HT1080 (cell line): ENCODE data around the gene IL1B. TPM values are rescaled to one million over a fixed set of nuclear protein-coding genes. Genes with fewer than 3 reads are reported as not detected.
"Not testable (repeated sequence)": the region's sequence is repeated elsewhere in the genome, so short reads cannot be mapped to it uniquely, and the experiment has no call there.

Experiments
- DNase-seq: peaks from one replicate; pipeline ENCODE4 v3.0.0-alpha.2; 2015; ENCODE audit warnings: low read depth
- polyA plus RNA-seq, 2 experiments: library from polyadenylated mRNA; depleted of rRNA; stranded (reverse); fragments of >200 nt; gene quantifications; 2 replicates each; pipeline ENCODE4 v1.2.3, GENCODE V29; 2015
- total RNA-seq: library from RNA; depleted of rRNA; stranded (reverse); fragments of >200 nt; shearing (Covaris generic); gene quantifications from 2 replicates; pipeline ENCODE4 v1.2.3, GENCODE V29; 2014; rRNA removed

IL1B gene
- total RNA-seq: 4.1 and 9.5 TPM in 2 replicates
- 86.0 and 107 TPM in 2 replicates for polyA plus RNA-seq (2015; cell fraction: cytosol; rRNA removed)
- polyA plus RNA-seq (2015; cell fraction: nucleus; rRNA removed): 125 and 137 TPM in 2 replicates

DNA sequence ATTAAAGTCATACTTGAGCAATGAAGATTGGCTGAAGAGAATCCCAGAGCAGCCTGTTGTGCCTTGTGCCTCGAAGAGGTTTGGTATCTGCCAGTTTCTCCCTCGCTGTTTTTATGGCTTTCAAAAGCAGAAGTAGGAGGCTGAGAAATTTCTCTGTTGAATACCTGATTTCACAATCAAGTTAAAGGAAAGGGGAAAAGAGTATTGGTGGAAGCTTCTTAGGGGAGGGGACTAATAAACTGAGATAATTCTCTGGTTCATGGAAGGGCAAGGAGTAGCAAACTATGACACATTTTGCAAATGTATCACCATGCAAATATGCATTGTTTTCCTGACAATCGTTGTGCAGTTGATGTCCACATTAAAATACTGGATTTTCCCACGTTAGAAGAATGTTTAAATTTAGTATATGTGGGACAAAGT lies at the start of gene IL1B:
Gene IL1B (minus strand): TSS at position 85 of the 423 bp plus-strand sequence. CDS start 550 bp downstream, outside the sequence.
- DNase-seq: peak; percentile 81

DNA sequence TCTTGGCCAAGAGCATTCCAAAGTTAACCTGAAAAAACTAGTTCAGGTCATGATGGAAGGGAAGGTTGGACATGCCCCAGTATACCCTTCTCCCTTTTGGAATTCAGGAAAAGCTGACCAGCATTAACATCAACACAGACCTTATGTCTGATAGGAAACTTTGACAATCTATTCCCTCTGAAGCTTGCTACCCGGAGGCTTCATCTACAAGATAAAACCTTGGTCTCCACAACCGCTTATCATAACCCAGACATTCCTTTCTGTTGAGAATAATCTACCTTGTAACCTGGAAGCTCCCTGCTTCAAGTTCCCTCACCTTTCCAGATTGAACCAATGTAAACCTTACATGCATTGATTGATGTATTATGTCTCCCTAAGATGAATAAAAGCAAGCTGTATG lies 49.7 kb upstream of the IL1B start:
- no peak for DNase-seq

DNA sequence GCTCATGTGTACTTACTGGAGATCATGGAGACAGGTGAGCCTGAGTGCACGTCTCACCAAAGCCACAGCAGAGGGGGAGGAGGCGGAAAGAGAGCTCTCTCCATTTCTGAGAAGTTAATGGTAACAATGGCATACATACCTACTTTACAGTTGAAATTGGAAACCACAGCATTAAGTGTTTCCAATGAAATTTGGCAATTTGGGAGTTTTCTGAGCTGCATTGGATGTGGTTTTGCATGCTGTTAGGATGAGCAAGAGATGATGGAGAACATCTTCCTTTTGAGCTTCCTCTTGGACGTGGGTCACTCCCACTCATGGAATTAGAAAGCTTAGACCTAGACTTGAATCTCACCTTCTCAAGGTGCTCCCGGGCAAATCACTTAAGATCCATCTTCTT lies 48.9 kb upstream of the IL1B start:
- DNase-seq: no peak

DNA sequence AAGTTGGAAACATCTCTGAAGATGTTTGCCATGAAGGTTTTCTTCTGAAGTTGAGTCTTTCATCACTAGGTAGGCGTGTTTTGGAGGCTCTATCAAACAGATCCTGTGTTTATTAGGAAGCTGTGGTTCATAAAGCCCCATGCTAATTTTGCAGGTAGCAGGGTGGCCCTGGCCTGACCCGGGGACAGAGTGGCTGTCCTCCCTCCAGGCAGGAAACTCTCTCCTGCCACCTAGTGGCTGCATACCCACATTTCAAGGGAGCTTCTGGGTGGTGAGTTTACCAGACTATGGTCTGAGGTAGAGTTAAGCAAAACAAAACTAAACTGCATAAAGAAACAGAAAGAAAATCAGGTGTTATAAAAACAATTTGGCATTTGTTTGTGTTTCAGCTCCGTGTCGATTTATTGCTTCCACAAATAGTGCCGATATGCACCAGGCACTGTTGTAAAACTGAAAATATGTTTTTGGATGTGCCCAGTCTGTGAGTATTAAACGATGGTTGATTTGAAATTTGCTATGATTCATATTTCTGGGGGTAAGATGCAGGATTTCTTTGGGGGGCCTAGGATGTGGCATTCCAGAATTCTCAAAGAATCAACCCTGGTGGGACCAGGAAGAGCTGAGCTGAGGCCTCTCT lies 48.4 kb upstream of the IL1B start:
- no peak for DNase-seq

DNA sequence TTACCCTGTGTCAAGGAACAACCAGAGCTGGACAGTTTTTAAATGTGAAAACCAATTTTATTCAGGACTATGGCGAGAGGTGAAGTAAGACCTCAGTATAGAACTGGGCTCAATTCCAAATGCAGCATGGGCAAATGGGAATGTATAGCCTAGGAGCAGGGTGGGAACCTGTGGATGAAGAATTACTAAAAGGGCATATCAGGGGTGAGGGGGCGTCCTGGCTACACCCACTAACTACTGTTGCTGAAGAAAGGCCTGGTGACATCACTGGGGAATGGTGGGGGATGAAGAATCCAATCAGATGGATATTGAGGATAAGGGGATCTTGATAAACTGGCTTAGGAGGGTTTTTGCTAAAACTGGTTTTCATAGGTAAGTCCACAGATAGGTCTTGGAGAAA lies 47.1 kb upstream of the IL1B start:
- DNase-seq: no peak

DNA sequence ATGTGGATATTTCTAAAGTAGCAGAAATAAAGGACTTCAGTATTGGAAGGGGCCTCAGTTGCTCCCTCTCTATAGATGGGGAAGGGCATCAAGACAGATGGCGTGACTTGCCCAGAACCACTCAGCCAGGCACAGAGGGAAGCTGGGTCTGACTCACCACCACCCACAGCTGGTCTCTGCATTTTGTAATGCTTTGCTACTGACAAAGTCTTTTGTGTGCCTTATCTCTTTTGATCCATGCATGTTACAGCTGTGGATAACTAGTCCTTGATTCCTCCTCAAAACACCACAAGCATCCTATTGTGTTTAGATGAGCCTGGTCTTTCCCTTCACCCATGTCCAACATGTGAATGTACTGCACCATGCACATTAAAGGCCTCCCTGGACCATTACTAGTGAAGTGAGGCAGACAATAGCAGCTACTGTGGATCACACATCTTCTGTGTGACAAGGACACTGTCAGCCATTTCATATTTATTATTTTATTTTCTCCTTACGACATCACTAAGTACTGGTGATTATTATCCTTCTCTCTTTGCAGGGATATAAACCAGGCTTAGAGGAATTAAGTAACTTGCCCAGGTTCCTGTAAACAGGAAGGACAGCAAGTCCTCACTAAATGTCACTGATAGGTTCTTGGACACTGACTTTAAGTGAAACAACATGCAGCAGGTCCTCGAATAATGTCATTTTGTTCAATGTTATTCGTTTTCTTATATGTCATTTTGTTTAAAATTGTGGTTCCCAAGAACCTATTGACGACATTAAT lies 44.8 kb upstream of the IL1B start:
- peak; percentile 97 for DNase-seq

DNA sequence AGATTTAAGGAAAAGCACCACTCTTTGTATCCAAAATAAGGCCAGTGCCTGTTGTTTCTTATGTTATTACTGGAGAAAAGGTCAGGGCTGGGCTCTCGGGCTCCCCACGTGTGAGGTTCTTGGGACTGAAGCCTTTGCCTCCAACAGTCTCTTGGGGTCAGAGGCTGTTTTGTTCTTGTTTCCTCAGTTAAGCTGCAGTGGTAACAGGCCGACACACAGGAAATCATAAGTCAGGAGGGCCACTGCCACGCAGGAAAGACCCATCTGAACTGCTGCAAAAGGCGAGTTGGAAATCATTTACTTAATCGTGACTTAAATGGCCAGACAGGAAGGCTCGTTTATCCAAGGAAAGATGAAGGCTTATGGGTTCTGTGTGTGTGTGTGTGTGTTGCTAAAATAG lies 44.1 kb upstream of the IL1B start:
- DNase-seq: no peak

DNA sequence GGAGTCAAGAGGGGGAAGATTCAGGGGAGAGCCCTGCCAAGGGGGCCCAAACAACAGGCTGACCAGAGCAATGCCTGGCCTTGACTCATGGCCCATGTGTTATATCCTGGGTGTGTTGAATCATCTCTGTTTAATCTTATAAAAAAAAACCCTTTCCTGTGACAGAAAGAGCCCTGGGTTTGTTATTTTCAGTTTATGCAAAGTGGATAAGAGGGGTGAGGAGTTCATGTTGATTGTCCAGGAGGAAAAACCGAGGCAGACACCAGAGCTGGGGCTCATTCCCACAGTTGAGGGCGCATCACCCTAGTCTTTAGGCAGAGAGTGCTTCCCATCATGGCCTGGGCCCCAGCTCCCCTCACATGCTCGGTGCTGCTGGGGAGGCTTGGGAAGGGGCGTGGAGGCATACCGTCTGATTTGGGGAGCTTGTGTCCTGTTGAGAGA lies 43.5 kb upstream of the IL1B start:
- peak; percentile 89 for DNase-seq

DNA sequence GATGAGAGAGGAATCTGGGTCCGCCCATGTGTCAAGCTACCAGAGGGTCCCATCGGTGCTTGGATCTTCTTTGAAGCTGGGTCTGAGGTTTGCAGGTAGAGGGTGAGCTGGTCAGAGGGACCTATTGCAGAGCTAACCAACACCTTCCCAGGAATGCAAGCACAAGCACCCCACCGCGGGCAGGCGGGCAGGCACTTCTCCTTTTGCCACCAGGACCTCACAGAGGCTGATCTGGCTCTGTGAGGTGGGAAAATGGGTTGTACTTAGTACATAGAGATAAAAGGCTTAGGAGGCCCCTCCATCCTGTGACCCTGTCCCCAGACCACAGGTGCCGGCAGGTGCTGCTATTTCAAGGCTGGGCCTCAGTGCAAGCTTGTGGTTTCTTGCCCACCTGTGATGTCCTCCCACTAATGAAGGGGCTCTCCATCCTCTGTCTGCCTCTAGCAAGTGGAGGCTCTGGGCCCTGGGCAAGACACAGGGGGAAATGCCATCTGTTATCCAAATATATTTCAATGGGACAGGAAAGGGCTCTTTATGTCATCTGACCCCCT lies 43.0 kb upstream of the IL1B start:
- DNase-seq: no peak

DNA sequence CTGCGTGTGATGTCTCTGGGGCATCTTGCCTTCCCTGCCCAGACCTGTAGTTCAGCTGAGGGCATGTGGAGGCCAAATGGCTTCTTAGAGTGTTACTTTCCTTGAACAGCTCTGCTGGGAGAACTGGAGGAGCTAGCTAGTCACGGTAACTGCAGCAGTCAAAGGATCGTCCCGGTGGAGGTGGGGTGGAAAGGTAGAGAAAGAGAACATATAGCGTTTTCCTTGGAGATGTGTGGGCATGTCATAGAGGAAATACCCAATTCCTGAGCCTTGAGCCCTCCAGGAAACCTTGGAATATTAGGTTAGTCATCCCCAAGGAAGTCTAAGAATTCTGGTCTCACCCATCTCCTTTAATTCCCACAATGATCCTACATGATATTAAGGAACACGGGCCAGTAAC lies 40.8 kb upstream of the IL1B start:
- peak; percentile 90 for DNase-seq

DNA sequence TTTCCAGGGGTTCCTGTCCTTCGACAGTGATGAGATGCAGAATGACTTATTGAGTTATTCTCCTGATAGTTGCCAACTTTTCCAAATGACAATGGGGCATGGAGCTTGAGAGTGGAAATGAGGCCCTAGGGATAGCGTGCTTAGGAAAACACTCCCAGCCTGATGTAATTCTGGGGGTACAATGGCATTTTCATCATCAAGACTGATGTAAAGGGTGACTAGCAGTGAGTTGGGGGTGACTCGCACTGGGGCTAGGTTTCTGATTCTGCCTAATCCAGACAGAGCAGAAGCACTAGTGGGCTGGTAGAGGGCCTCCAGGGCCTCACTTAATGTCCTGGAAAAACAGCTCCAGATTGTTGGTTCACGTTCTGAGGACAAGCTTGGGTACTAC lies 40.4 kb upstream of the IL1B start:
- DNase-seq: peak; percentile 32

DNA sequence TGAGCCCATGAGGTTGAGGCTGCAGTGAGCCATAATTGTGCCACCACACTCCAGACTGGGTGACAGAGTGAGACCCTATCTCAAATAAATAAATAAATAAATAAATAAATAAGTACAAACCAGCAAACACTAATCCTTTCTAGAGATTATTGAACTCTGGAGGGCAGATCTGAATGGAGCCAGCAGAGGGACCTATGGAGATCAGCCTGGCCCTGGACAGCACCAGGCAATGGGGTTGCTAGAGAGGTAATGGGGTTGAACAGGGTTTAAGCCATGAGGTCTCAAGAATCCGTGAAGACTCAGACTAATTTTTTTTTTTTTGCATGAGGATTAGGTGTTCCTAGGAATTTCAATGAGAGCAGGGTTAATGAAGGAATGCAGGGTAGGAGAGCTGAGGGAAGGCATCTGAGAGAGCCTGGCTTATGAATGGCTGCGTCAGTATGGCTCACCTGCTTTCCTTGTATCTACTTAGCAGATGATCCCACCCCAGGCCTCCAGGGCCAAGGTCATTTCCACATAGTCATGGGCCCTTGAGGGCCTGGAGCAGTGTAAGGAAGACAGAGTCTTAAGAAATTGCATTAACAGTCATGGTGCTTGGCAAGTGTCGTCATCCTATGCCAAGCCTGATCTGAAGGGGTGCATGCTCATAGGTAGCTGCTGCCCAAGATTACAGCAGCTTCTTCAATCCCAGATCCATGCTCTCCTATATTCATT lies 39.8 kb upstream of the IL1B start:
- no peak for DNase-seq

DNA sequence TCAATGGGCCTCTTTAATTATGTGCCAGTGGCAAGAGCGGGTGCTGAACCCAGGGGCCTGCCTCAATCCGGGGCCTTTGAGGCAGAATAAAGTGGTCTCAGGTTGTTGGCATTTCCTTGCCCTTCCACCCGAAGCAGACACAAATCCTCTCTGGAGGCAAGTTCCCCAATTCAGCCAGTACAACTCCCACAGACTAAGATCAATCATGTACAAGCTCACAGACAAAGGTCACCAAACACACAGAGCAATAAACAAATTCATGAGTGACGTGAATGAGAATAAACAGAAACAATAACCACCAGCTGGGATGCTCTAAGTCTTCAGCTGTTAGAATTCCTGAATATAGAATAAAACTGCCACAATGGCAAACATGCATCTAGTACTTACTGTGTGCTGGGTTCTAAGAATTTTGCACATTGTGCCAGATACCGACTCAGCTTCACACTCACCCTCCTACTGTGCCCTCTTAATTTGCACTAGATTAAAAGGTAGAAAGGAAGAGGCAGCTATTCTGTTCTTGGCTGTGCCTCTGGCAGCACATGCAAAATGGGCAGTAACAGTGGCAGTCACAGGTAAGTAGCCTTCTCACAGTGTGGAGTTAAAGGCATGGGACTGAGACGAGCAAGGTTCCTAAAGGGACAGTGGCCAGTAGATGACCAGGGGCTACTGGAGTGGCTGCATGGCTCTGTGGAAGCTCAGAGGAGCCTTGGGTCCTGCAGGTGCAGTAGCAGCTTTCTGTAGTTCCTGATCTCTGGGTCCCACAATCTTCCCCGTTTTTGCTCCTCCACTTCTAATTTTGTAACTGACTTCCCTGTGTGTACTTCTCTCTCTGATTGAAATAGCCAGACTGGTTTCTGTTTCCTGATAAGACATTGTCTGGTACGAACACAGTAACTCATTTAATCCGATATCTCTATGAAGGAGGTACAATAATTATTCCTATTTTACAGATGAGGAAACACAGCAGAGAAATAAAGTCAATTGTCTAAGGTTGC lies 34.6 kb upstream of the IL1B start:
- DNase-seq: no peak

DNA sequence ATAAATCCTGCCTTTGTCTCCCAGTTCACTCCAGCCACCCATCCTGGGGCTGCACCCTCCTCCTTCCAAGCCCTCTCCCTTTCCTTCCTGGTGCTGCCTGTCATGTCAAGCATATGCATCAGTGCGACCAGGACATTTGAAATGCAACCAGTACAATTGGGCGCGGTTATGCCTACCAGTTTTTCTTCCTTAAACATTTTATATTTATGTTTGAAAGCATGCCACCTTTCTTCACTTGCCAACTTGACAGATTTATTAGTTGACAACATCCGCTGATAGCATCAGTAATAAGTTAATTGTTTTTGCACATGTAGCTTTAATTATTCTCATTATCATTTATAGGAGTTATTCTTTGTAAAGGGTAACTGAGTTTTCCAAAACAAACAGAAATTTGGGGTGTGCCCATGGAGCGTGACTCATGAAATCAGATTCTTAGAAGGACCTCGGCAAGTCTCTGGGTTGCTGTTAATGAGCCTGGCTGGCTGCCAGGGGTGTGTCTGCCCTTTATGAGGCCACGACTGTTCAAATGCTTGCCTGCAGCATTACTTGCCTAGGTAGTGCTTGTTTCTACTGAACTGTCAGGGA lies 32.8 kb upstream of the IL1B start:
- DNase-seq: peak; percentile 80

DNA sequence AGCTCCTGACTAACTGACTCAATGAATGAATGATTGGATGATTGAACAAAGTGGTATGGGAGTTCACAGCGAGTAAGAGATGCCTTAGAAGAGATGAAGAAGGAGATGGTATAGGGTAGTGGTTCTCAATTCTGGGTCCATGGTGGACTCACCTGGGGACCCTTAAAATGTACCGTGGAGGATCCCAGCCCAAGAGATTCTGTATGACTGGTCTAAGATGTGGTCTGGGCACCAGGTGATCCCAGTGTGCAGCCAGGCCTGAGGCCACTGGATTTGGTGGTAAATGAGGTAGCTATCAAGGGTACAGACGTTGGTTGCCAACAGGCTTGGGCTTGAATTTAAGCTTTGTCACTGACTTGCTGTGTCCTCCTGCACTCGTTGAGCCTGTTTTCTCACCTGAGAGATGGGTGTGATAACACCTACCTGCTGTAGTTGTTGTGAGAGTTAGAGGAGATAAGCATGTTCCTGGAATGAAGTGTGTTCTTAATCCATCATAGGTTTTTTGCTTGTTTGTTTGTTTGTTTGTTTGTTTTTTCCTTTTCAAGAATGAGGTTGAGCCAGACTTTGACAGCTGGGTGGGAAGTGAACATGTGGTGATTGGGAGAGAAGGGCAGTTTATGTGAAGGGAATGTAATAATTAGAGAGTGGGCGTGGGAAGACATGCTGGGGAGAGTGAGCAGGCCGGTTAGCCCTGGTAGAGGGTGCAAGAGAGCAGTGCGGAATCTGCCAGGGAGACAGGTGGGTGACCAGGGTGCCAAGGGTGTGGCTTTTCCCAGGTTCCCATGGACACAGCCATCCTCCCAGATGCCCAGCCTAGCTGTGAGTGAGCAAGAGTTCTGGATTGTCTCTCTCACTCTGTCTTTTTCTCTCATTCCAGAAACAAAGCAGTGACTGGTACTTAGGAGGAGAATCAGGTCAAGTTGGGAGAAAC lies 31.4 kb upstream of the IL1B start:
- no peak for DNase-seq

DNA sequence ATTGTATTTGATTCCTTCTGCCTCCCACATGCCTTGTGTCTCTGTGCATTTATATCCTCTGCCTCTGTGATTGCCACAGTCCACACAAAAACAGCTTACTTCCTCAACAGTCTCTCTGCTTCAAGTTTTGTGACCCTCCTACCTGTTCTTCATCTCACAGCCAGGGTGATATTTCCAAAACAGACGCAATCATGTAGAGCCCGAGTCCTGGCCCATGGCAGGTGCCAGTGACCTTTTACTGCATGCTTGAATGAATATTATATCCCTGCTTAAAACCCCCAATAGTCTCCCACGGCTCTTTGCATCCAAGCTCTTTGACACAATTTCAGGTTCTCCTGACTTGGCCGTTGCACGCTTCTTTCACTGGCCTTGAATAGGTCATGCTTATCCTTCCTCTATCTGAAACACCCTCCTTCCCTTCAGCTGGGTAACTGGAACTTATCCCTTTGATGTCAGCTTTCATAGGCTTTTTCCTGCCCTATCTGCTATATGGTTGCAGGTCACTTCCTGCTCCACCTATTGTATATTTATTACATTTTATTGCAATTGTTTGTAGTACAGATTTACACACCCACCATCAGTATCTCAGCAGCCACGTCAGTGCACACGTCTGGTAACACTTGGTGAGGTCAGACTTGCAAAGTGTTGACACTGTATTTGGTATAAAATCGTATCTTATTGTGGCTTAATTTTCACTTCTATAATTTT lies 29.7 kb upstream of the IL1B start:
- no peak for DNase-seq

DNA sequence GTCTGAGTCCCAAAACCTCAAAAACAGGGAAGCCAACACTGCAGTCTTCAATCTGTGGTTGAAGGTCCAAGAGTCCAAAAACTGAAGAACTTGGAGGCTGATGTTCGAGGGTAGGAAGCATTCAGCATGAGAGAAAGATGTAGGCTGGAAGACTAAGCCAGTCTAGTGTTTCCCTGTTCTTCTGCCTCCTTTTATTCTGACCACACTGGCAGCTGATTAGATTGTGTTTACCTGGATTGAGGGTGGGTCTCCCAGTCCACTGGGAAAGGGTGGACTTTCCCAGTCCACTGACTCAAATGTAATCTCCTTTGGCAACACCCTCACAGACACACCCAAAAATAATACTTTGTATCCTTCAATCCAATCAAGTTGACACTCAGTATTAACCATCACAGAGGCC lies 27.5 kb upstream of the IL1B start:
- no peak for DNase-seq

DNA sequence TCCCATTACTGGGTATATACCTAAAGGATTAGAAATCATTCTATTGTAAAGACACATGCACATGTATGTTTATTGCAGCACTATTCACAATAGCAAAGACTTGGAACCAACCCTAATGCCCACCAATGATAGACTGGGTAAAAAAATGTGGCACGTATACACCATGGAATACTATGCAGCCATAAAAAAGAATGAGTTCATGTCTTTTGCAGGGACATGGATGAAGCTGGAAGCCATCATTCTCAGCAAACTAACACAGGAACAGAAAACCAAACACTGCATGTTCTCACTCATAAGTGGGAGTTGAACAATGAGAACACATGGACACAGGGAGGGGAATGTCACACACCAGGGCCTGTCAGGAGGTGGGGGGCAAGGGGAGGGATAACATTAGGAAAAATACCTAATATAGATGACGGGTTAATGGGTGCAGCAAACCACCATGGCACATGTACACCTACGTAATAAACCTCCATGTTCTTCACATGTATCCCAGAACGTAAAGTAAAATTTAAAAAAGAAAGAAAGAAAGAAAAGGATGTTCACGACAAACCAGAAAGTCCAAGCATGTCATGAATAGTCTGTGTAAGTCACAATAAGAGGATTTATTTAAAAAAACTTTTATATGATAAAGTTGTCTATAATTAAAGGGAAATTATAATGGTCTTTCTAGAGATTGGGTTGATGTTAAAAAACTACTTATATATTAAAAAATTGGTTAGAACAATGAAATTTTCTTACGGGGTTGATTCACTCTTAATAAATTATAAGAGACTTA lies 23.0 kb upstream of the IL1B start:
- not testable (repeated sequence) for DNase-seq
